Measurements from ENCODE around the gene TENM4.

TENM4 gene

GRCh38 chr11:79413268-79413667 is 27.6 kb downstream of the TENM4 start:
- ChIA-PET POLR2A (no interaction called here), CTCF (interaction anchor here (2.3 to 2.5 kb wide), 2 partner anchors 12 to 81 kb away, joined by 7 to 9 read pairs; no protein-coding TSS in a partner anchor)
- no peak for TF ChIP-seq CTCF (IDR thresholded peaks at IDR 0.05; ENCODE audit: control extremely low read depth, extremely low read depth, low read depth, missing control alignments)
- DNase-seq (ENCODE audit: extremely low spot score) = no peak

GRCh38 chr11:79412761-79413160 is 28.1 kb downstream of the TENM4 start:
- ChIA-PET POLR2A (no interaction called here), CTCF (interaction anchor here (2.3 to 2.5 kb wide), 2 partner anchors 12 to 81 kb away, joined by 7 to 9 read pairs; no protein-coding TSS in a partner anchor)
- no peak for TF ChIP-seq CTCF (IDR thresholded peaks at IDR 0.05; ENCODE audit: control extremely low read depth, extremely low read depth, low read depth, missing control alignments)
- no peak for DNase-seq (ENCODE audit: extremely low spot score)

GRCh38 chr11:79409330-79409729 is 31.5 kb downstream of the TENM4 start:
- no peak for DNase-seq (ENCODE audit: extremely low spot score)
- ChIA-PET CTCF (interaction anchor here (1.2 to 3.9 kb wide), 4 partner anchors 8 to 49 kb away, joined by 3 to 26 read pairs (median 4); no protein-coding TSS in a partner anchor), POLR2A (no interaction called here)

GRCh38 chr11:79406376-79406775 is 34.5 kb downstream of the TENM4 start:
- TF ChIP-seq CTCF (IDR thresholded peaks at IDR 0.05; ENCODE audit: control extremely low read depth, extremely low read depth, low read depth, missing control alignments) = no peak
- POLR2A ChIA-PET = interaction anchor here (0.6 kb wide), 1 partner anchor 17 kb away, joined by 4 read pairs; no protein-coding TSS in a partner anchor
- CTCF ChIA-PET = no interaction called here
- DNase-seq (ENCODE audit: extremely low spot score) = peak; percentile 50

More at GRCh38 chr11:79409330-79409729, 31.5 kb downstream of the TENM4 start:
- no peak for TF ChIP-seq CTCF (IDR thresholded peaks at IDR 0.05; ENCODE audit: control extremely low read depth, extremely low read depth, low read depth, missing control alignments)

- CTCF ChIA-PET = interaction anchor here (0.8 to 1.6 kb wide), 4 partner anchors 8 to 88 kb away, joined by 3 read pairs; no protein-coding TSS in a partner anchor
- DNase-seq (ENCODE audit: extremely low spot score) = no peak
- POLR2A ChIA-PET = no interaction called here
- no peak for TF ChIP-seq CTCF (IDR thresholded peaks at IDR 0.05; ENCODE audit: control extremely low read depth, extremely low read depth, low read depth, missing control alignments)
These were observed 36.0 kb downstream of the TENM4 start for GRCh38 chr11:79404806-79405205.

- POLR2A ChIA-PET = no interaction called here
- DNase-seq (ENCODE audit: extremely low spot score) = no peak
These were observed 36.5 kb downstream of the TENM4 start for GRCh38 chr11:79404325-79404724.

More at GRCh38 chr11:79404325-79404724, 36.5 kb downstream of the TENM4 start:
- CTCF ChIA-PET = interaction anchor here (1.2 to 1.6 kb wide), 4 partner anchors 32 to 89 kb away, joined by 3 to 4 read pairs (median 3); no protein-coding TSS in a partner anchor
- TF ChIP-seq CTCF (IDR thresholded peaks at IDR 0.05; ENCODE audit: control extremely low read depth, extremely low read depth, low read depth, missing control alignments) = no peak
